Measurements from ENCODE around the gene DLX4. TPM values are rescaled to one million over a fixed set of nuclear protein-coding genes. Genes with fewer than 3 reads are reported as not detected.

The DLX4 gene
- total and polyA plus RNA-seq, 2 experiments from 2014 or later = 0.40 TPM; not detected in 1

GRCh38 chr17:50020841-50021599, 52.0 kb downstream of the DLX4 start:
- Histone ChIP-seq H3K79me2 (ENCODE audit: insufficient read depth) (no peaks in the 10 kb centered on the region), H3K9me3 (ENCODE audit: low read depth) (no peaks in the 10 kb centered on the region), H2AFZ (no peak overlapping the region), H3K27me3 (replicated peaks; ENCODE audit: insufficient read depth) (no peaks in the 10 kb centered on the region), H3K4me1 (ENCODE audit: insufficient read depth) (no peaks in the 10 kb centered on the region; the same call in 1 of the 2 replicates), H3F3A (ENCODE audit: insufficient read depth) (peaks cover 14% of the 10 kb centered on the region), H3K9ac (no peak overlapping the region), H3K36me3 (ENCODE audit: low read depth) (no peaks in the 10 kb centered on the region), H3K9me2 (ENCODE audit: insufficient read depth) (no peaks in the 10 kb centered on the region), H3K4me3 (no peak overlapping the region), H3K27ac (no peak overlapping the region), H4K20me1 (ENCODE audit: insufficient read depth) (no peaks in the 10 kb centered on the region), H3K4me2 (ENCODE audit: unreplicated experiment) (no peak overlapping the region)
- no peak for DNase-seq
- 51 to 55% methylated on average over 12 to 13 of the region's 13 CpGs for whole genome bisulfite sequencing, 2 experiments (ENCODE audit: low coverage in 1 of 2, low lambda C conversion rate in 2 of 2, missing lambda C conversion rate in 2 of 2)
- TF ChIP-seq EZH2 (IDR thresholded peaks at IDR 0.05; ENCODE audit: insufficient read depth, poor library complexity, severe bottlenecking) = no peak
- no peak for TF ChIP-seq EZH2phosphoT487 (IDR thresholded peaks at IDR 0.05; ENCODE audit: insufficient read depth, low read depth)
- in situ Hi-C loops (cut with MboI) = loop anchor here (10.0 kb wide), 1 partner anchor 64 kb away; no protein-coding TSS in a partner anchor

- 82 to 84% methylated on average over 6 of the region's 6 CpGs for WGBS, 2 experiments (ENCODE audit: low coverage in 1 of 2, low lambda C conversion rate in 2 of 2, missing lambda C conversion rate in 2 of 2)
- no peak overlapping the region for H3K27ac ChIP-seq
- peaks cover 14% of the 10 kb centered on the region for H3F3A ChIP-seq (ENCODE audit: insufficient read depth)
- no peak for DNase-seq
- no peaks in the 10 kb centered on the region for H3K9me3 ChIP-seq (ENCODE audit: low read depth)
- H3K36me3 ChIP-seq (ENCODE audit: low read depth) = no peaks in the 10 kb centered on the region
- no peak overlapping the region for H2AFZ ChIP-seq
- H3K79me2 ChIP-seq (ENCODE audit: insufficient read depth) = no peaks in the 10 kb centered on the region
- no peak overlapping the region for H3K9ac ChIP-seq
- H3K9me2 ChIP-seq (ENCODE audit: insufficient read depth) = no peaks in the 10 kb centered on the region
- peaks cover 3% of the 10 kb centered on the region; the same call in 1 of the 2 replicates for H3K4me1 ChIP-seq (ENCODE audit: insufficient read depth)
- TF ChIP-seq EZH2phosphoT487 (IDR thresholded peaks at IDR 0.05; ENCODE audit: insufficient read depth, low read depth) (no peak), EZH2 (IDR thresholded peaks at IDR 0.05; ENCODE audit: insufficient read depth, poor library complexity, severe bottlenecking) (no peak)
- no peaks in the 10 kb centered on the region for H3K27me3 ChIP-seq (replicated peaks; ENCODE audit: insufficient read depth)
- H4K20me1 ChIP-seq (ENCODE audit: insufficient read depth) = no peaks in the 10 kb centered on the region
- no peak overlapping the region for H3K4me2 ChIP-seq (ENCODE audit: unreplicated experiment)
- in situ Hi-C loops (cut with MboI) = loop anchor here (10.0 kb wide), 1 partner anchor 63 kb away; no protein-coding TSS in a partner anchor
- H3K4me3 ChIP-seq = no peak overlapping the region
These were observed 52.8 kb downstream of the DLX4 start for GRCh38 chr17:50021681-50022370.

GRCh38 chr17:50022463-50023130, 53.6 kb downstream of the DLX4 start:
- WGBS, 2 experiments (ENCODE audit: low coverage in 1 of 2, low lambda C conversion rate in 2 of 2, missing lambda C conversion rate in 2 of 2) = 84 to 88% methylated on average over 4 to 6 of the region's 6 CpGs
- H3K27ac ChIP-seq = no peak overlapping the region
- in situ Hi-C loops (cut with MboI) = loop anchor here (10.0 kb wide), 1 partner anchor 62 kb away; no protein-coding TSS in a partner anchor
- H3K79me2 ChIP-seq (ENCODE audit: insufficient read depth) = no peaks in the 10 kb centered on the region
- no peak overlapping the region for H3K4me3 ChIP-seq
- no peaks in the 10 kb centered on the region for H3K9me3 ChIP-seq (ENCODE audit: low read depth)
- DNase-seq = no peak
- H3K9me2 ChIP-seq (ENCODE audit: insufficient read depth) = no peaks in the 10 kb centered on the region
- no peak for TF ChIP-seq EZH2 (IDR thresholded peaks at IDR 0.05; ENCODE audit: insufficient read depth, poor library complexity, severe bottlenecking)
- no peak for TF ChIP-seq EZH2phosphoT487 (IDR thresholded peaks at IDR 0.05; ENCODE audit: insufficient read depth, low read depth)
- peaks cover 14% of the 10 kb centered on the region for H3F3A ChIP-seq (ENCODE audit: insufficient read depth)
- H2AFZ ChIP-seq = no peak overlapping the region
- H3K9ac ChIP-seq = no peak overlapping the region
- no peaks in the 10 kb centered on the region for H3K36me3 ChIP-seq (ENCODE audit: low read depth)
- no peaks in the 10 kb centered on the region for H4K20me1 ChIP-seq (ENCODE audit: insufficient read depth)
- H3K4me2 ChIP-seq (ENCODE audit: unreplicated experiment) = no peak overlapping the region
- no peaks in the 10 kb centered on the region for H3K27me3 ChIP-seq (replicated peaks; ENCODE audit: insufficient read depth)
- H3K4me1 ChIP-seq (ENCODE audit: insufficient read depth) = peaks cover 8% of the 10 kb centered on the region; the same call in 1 of the 2 replicates

- no peaks in the 10 kb centered on the region for H4K20me1 ChIP-seq (ENCODE audit: insufficient read depth)
- H3K27ac ChIP-seq = no peak overlapping the region
- 66 to 72% methylated on average over 8 of the region's 8 CpGs for WGBS, 2 experiments (ENCODE audit: low coverage in 1 of 2, low lambda C conversion rate in 2 of 2, missing lambda C conversion rate in 2 of 2)
- no peaks in the 10 kb centered on the region for H3K9me3 ChIP-seq (ENCODE audit: low read depth)
- TF ChIP-seq EZH2phosphoT487 (IDR thresholded peaks at IDR 0.05; ENCODE audit: insufficient read depth, low read depth) (no peak), EZH2 (IDR thresholded peaks at IDR 0.05; ENCODE audit: insufficient read depth, poor library complexity, severe bottlenecking) (no peak)
- in situ Hi-C loops (cut with MboI) = loop anchor here (10.0 kb wide), 1 partner anchor 61 kb away; no protein-coding TSS in a partner anchor
- no peaks in the 10 kb centered on the region for H3K36me3 ChIP-seq (ENCODE audit: low read depth)
- DNase-seq = no peak
- H2AFZ ChIP-seq = no peak overlapping the region
- peaks cover 14% of the 10 kb centered on the region for H3F3A ChIP-seq (ENCODE audit: insufficient read depth)
- H3K79me2 ChIP-seq (ENCODE audit: insufficient read depth) = no peaks in the 10 kb centered on the region
- H3K9me2 ChIP-seq (ENCODE audit: insufficient read depth) = no peaks in the 10 kb centered on the region
- H3K9ac ChIP-seq = no peak overlapping the region
- peaks cover 17% of the 10 kb centered on the region for H3K4me1 ChIP-seq (ENCODE audit: insufficient read depth)
- no peak overlapping the region for H3K4me3 ChIP-seq
- H3K27me3 ChIP-seq (replicated peaks; ENCODE audit: insufficient read depth) = no peaks in the 10 kb centered on the region
- H3K4me2 ChIP-seq (ENCODE audit: unreplicated experiment) = no peak overlapping the region
These were observed 54.5 kb downstream of the DLX4 start for GRCh38 chr17:50023520-50023919.

Small RNAs within 50 kb of the gene (small RNA-seq; reads per million reads assigned to genes)
- not detected for gene RNU6-1313P (ENCODE audit: low read depth, low replicate concordance)

Other genes with a start within 250 kb of the DLX4 start
- 4.0 and 10.2 TPM in 2 replicates for gene FAM117A, start 205.1 kb upstream of the DLX4 start, total RNA-seq (2014; rRNA removed; shearing (Covaris generic))
- gene FAM117A, start 205.1 kb upstream of the DLX4 start, polyA plus RNA-seq (2016; fragmentation: Nextera tagmentation; extraction: Ambion mirVana) = 1.8 and 2.1 TPM in 2 replicates
- gene KAT7, start 180.5 kb upstream of the DLX4 start, total RNA-seq (2014; rRNA removed; shearing (Covaris generic)) = 20.9 and 41.9 TPM in 2 replicates
- gene KAT7, start 180.5 kb upstream of the DLX4 start, polyA plus RNA-seq (2016; fragmentation: Nextera tagmentation; extraction: Ambion mirVana) = 27.0 and 27.5 TPM in 2 replicates
- gene TAC4, start 121.1 kb upstream of the DLX4 start, total RNA-seq (2014; rRNA removed; shearing (Covaris generic)) = not detected in 2 replicates
- gene TAC4, start 121.1 kb upstream of the DLX4 start, polyA plus RNA-seq (2016; fragmentation: Nextera tagmentation; extraction: Ambion mirVana) = not detected in 2 replicates
- 0.43 and 0.51 TPM in 2 replicates for gene DLX3, start 26.0 kb downstream of the DLX4 start, total RNA-seq (2014; rRNA removed; shearing (Covaris generic))
- 1.0 and 1.4 TPM in 2 replicates for gene DLX3, start 26.0 kb downstream of the DLX4 start, polyA plus RNA-seq (2016; fragmentation: Nextera tagmentation; extraction: Ambion mirVana)
- gene ITGA3, start 86.9 kb downstream of the DLX4 start, total RNA-seq (2014; rRNA removed; shearing (Covaris generic)) = 321 and 330 TPM in 2 replicates
- 105 and 111 TPM in 2 replicates for gene ITGA3, start 86.9 kb downstream of the DLX4 start, polyA plus RNA-seq (2016; fragmentation: Nextera tagmentation; extraction: Ambion mirVana)
- 25.9 and 30.2 TPM in 2 replicates for gene PDK2, start 126.2 kb downstream of the DLX4 start, total RNA-seq (2014; rRNA removed; shearing (Covaris generic))
- gene PDK2, start 126.2 kb downstream of the DLX4 start, polyA plus RNA-seq (2016; fragmentation: Nextera tagmentation; extraction: Ambion mirVana) = 48.1 and 56.0 TPM in 2 replicates
- 3.0 and 4.4 TPM in 2 replicates for gene SAMD14, start 161.0 kb downstream of the DLX4 start, total RNA-seq (2014; rRNA removed; shearing (Covaris generic))
- gene SAMD14, start 161.0 kb downstream of the DLX4 start, polyA plus RNA-seq (2016; fragmentation: Nextera tagmentation; extraction: Ambion mirVana) = 1.3 TPM in 2 replicates
- gene PPP1R9B, start 181.5 kb downstream of the DLX4 start, total RNA-seq (2014; rRNA removed; shearing (Covaris generic)) = 62.0 and 69.4 TPM in 2 replicates
- 2.3 and 3.2 TPM in 2 replicates for gene PPP1R9B, start 181.5 kb downstream of the DLX4 start, polyA plus RNA-seq (2016; fragmentation: Nextera tagmentation; extraction: Ambion mirVana)
- gene SGCA, start 196.8 kb downstream of the DLX4 start, total RNA-seq (2014; rRNA removed; shearing (Covaris generic)) = 1.6 TPM in 1 of 2 replicates, not detected in the other
- gene SGCA, start 196.8 kb downstream of the DLX4 start, polyA plus RNA-seq (2016; fragmentation: Nextera tagmentation; extraction: Ambion mirVana) = 1.4 and 1.8 TPM in 2 replicates
- 6,472 and 7,860 TPM in 2 replicates for gene COL1A1, start 232.4 kb downstream of the DLX4 start, total RNA-seq (2014; rRNA removed; shearing (Covaris generic))
- gene COL1A1, start 232.4 kb downstream of the DLX4 start, polyA plus RNA-seq (2016; fragmentation: Nextera tagmentation; extraction: Ambion mirVana) = 15,283 and 15,653 TPM in 2 replicates